ENCODE data around the gene MS4A3.

The MS4A3 gene

DNA sequence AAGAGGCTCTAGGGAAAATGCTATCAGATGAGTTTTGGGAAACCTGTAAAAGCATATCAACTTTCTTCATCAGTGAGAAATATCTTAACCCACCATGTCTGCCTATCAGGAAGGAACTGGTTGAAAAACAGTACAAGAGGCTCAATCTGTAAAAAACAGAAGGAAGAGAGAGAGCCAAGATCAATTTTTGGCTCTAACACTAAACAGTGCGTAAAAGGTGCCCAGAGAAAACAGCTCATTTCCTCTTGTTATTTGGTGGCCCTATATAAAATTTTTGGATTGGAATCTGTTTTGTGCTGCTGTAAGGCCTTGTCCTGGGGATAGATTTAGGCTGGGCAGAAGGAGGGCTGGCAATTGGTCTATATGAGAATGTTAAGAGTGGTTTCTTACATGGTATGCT is 44.1 kb downstream of the MS4A3 start:
- TF ChIP-seq NFIC (IDR thresholded peaks at IDR 0.05) (no peak), RAD21 (IDR thresholded peaks at IDR 0.05; ENCODE audit: low read depth) (no peak), CEBPB (IDR thresholded peaks at IDR 0.05) (no peak), FOXM1 (IDR thresholded peaks at IDR 0.05; ENCODE audit: borderline replicate concordance, low read depth) (no peak), CREB1 (IDR thresholded peaks at IDR 0.05; ENCODE audit: low read depth) (no peak), EGR1 (IDR thresholded peaks at IDR 0.05) (no peak), TAF1 (IDR thresholded peaks at IDR 0.05; ENCODE audit: low read depth) (no peak), YY1 (IDR thresholded peaks at IDR 0.05; ENCODE audit: low read depth) (no peak), TCF12 (IDR thresholded peaks at IDR 0.05; ENCODE audit: low read depth) (no peak), TEAD4 (IDR thresholded peaks at IDR 0.05) (no peak), ZBTB7A (IDR thresholded peaks at IDR 0.05; ENCODE audit: low read depth) (no peak), EP300 (IDR thresholded peaks at IDR 0.05; ENCODE audit: borderline replicate concordance) (no peak)
- TF ChIP-seq, protein P1, sequence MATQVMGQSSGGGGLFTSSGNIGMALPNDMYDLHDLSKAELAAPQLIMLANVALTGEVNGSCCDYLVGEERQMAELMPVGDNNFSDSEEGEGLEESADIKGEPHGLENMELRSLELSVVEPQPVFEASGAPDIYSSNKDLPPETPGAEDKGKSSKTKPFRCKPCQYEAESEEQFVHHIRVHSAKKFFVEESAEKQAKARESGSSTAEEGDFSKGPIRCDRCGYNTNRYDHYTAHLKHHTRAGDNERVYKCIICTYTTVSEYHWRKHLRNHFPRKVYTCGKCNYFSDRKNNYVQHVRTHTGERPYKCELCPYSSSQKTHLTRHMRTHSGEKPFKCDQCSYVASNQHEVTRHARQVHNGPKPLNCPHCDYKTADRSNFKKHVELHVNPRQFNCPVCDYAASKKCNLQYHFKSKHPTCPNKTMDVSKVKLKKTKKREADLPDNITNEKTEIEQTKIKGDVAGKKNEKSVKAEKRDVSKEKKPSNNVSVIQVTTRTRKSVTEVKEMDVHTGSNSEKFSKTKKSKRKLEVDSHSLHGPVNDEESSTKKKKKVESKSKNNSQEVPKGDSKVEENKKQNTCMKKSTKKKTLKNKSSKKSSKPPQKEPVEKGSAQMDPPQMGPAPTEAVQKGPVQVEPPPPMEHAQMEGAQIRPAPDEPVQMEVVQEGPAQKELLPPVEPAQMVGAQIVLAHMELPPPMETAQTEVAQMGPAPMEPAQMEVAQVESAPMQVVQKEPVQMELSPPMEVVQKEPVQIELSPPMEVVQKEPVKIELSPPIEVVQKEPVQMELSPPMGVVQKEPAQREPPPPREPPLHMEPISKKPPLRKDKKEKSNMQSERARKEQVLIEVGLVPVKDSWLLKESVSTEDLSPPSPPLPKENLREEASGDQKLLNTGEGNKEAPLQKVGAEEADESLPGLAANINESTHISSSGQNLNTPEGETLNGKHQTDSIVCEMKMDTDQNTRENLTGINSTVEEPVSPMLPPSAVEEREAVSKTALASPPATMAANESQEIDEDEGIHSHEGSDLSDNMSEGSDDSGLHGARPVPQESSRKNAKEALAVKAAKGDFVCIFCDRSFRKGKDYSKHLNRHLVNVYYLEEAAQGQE (IDR thresholded peaks at IDR 0.05; ENCODE audit: low read depth) = no peak
- TF ChIP-seq, protein P2, sequence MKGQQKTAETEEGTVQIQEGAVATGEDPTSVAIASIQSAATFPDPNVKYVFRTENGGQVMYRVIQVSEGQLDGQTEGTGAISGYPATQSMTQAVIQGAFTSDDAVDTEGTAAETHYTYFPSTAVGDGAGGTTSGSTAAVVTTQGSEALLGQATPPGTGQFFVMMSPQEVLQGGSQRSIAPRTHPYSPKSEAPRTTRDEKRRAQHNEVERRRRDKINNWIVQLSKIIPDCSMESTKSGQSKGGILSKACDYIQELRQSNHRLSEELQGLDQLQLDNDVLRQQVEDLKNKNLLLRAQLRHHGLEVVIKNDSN (IDR thresholded peaks at IDR 0.05) = no peak
- TF ChIP-seq, protein P3, sequence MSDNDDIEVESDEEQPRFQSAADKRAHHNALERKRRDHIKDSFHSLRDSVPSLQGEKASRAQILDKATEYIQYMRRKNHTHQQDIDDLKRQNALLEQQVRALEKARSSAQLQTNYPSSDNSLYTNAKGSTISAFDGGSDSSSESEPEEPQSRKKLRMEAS (IDR thresholded peaks at IDR 0.05) = no peak

DNA sequence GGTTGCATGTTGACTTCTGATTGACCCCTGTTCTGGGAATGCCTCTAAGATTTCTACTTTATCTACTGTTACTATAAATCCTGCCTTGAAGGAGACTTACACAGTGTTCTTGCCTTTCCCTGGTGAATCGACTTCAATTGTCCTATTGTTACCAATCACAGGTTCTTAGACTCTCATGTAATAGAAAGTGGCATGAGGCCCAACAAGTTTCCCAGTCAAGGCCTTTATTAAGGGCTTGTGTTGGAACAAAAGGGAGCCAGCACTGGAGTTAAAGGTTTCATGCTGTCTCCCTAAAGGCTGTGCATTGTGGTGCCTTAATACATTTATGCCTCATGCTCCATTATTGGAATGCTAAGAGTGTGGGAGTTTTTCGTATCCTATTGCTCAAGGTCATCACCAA is 55.3 kb downstream of the MS4A3 start:
- TF ChIP-seq ZBTB7A (IDR thresholded peaks at IDR 0.05; ENCODE audit: low read depth) (no peak), YY1 (IDR thresholded peaks at IDR 0.05; ENCODE audit: low read depth) (no peak), CREB1 (IDR thresholded peaks at IDR 0.05; ENCODE audit: low read depth) (no peak), EP300 (IDR thresholded peaks at IDR 0.05; ENCODE audit: borderline replicate concordance) (no peak), TEAD4 (IDR thresholded peaks at IDR 0.05) (no peak), RAD21 (IDR thresholded peaks at IDR 0.05; ENCODE audit: low read depth) (no peak), NFIC (IDR thresholded peaks at IDR 0.05) (no peak), CEBPB (IDR thresholded peaks at IDR 0.05) (no peak), EGR1 (IDR thresholded peaks at IDR 0.05) (no peak), FOXM1 (IDR thresholded peaks at IDR 0.05; ENCODE audit: borderline replicate concordance, low read depth) (no peak)
- TF ChIP-seq, protein P1 (IDR thresholded peaks at IDR 0.05; ENCODE audit: low read depth) = no peak
- TF ChIP-seq, protein P3 (IDR thresholded peaks at IDR 0.05) = no peak
- TF ChIP-seq, protein P2 (IDR thresholded peaks at IDR 0.05) = no peak

DNA sequence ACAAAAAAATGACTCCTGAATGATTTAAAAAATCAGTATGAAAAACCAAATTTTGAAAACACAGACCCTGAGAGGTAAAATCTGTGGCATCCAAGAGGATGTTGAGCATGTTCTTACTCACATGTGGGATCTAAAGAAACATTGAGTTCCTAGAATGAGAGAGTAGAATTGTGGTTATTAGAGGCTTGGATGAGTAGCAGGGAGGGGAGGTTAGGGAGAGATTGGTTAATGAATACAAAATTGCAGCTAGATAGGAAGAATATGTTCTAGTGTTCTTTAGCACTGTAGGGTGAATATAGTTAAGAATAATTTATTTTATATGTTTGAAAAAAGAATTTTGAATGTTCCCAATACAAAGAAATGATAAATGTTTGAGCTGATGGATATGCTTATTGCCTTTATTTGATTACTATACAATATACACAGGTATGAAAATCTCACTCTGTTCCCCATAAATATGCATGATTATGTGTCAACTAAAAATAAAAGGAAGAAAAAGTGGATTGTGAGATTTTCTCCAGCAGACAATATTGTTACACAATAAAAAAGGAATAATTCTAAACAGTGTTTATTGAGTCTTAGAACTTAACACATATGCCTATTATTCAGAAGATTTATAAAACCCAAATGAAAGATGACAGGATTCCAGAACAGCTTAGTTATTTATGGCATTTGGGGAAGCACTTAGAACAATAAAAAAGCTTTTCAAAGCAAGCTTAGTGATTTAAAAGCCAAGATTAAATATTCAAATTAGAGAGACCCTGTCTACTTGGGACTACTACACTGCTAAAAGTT is 60.7 kb downstream of the MS4A3 start:
- TF ChIP-seq EGR1 (IDR thresholded peaks at IDR 0.05) (no peak), RAD21 (IDR thresholded peaks at IDR 0.05; ENCODE audit: low read depth) (no peak), FOXM1 (IDR thresholded peaks at IDR 0.05; ENCODE audit: borderline replicate concordance, low read depth) (no peak)

DNA sequence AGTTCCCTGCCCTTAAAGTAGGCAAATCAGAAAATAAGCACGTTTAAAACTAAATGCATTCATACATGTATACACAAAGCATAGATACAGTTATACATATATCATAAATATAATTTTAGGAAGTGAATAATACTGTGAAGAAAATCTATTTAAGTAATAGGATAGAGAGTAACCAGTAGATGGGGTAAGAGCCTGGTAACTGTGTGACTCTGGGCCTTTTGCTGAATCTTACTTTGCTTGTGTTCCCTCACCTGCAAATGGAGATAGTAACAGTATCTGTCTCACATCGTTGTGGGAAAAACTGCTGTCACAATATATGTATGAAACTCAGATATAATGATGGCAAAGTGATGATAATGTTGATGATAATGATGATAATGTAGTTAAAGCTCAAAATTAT is 61.9 kb downstream of the MS4A3 start:
- TF ChIP-seq TCF12 (IDR thresholded peaks at IDR 0.05; ENCODE audit: low read depth) (no peak), TEAD4 (IDR thresholded peaks at IDR 0.05) (no peak), TAF1 (IDR thresholded peaks at IDR 0.05; ENCODE audit: low read depth) (no peak), CREB1 (IDR thresholded peaks at IDR 0.05; ENCODE audit: low read depth) (no peak), NFIC (IDR thresholded peaks at IDR 0.05) (no peak), ZBTB7A (IDR thresholded peaks at IDR 0.05; ENCODE audit: low read depth) (no peak), FOXM1 (IDR thresholded peaks at IDR 0.05; ENCODE audit: borderline replicate concordance, low read depth) (no peak), CEBPB (IDR thresholded peaks at IDR 0.05) (no peak), EP300 (IDR thresholded peaks at IDR 0.05; ENCODE audit: borderline replicate concordance) (no peak), EGR1 (IDR thresholded peaks at IDR 0.05) (no peak), RAD21 (IDR thresholded peaks at IDR 0.05; ENCODE audit: low read depth) (no peak), YY1 (IDR thresholded peaks at IDR 0.05; ENCODE audit: low read depth) (no peak)
- TF ChIP-seq, protein P1 (IDR thresholded peaks at IDR 0.05; ENCODE audit: low read depth) = no peak
- TF ChIP-seq, protein P2 (IDR thresholded peaks at IDR 0.05) = no peak
- TF ChIP-seq, protein P3 (IDR thresholded peaks at IDR 0.05) = no peak
